Measurements from ENCODE around the gene COL23A1. TPM values are rescaled to one million over a fixed set of nuclear protein-coding genes. Genes with fewer than 3 reads are reported as not detected.

The COL23A1 gene
- total RNA-seq, 1 experiment from 2014 or later: 15.0 TPM

GRCh38 chr5:178577944-178578343, 12.2 kb downstream of the COL23A1 start:
- ChIA-PET POLR2A (no interaction called here), CTCF (interaction anchor here (1.1 to 1.8 kb wide), 4 partner anchors 12 to 294 kb away, joined by 3 to 11 read pairs (median 6); partner anchors contain the start of gene COL23A1)
- Mint-ChIP-seq H3K27me3 (ENCODE audit: low read depth) (peaks cover 21% of the 10 kb centered on the region), H3K4me3 (no peak overlapping the region), H3K4me1 (peaks cover 23% of the 10 kb centered on the region), H3K36me3 (peaks cover 5% of the 10 kb centered on the region), H3K9me3 (peaks cover 2% of the 10 kb centered on the region), H3K27ac (no peak overlapping the region)
- TF ChIP-seq, protein P1, sequence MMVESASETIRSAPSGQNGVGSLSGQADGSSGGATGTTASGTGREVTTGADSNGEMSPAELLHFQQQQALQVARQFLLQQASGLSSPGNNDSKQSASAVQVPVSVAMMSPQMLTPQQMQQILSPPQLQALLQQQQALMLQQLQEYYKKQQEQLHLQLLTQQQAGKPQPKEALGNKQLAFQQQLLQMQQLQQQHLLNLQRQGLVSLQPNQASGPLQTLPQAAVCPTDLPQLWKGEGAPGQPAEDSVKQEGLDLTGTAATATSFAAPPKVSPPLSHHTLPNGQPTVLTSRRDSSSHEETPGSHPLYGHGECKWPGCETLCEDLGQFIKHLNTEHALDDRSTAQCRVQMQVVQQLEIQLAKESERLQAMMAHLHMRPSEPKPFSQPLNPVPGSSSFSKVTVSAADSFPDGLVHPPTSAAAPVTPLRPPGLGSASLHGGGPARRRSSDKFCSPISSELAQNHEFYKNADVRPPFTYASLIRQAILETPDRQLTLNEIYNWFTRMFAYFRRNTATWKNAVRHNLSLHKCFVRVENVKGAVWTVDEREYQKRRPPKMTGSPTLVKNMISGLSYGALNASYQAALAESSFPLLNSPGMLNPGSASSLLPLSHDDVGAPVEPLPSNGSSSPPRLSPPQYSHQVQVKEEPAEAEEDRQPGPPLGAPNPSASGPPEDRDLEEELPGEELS (CRISPR knock-in tag; IDR thresholded peaks at IDR 0.05): 0 out of 2 replicates have a peak, but pooled peaks have one; percentile 61
- no peak for TF ChIP-seq MYBL2 (CRISPR knock-in tag; IDR thresholded peaks at IDR 0.05)
- TF ChIP-seq SP1 (CRISPR knock-in tag; conservative IDR thresholded peaks at IDR 0.05): no peak
- DNase-seq (ENCODE audit: low spot score) (no peak), ATAC-seq (no peak)

- Mint-ChIP-seq H3K4me3 (peak overlapping the region; percentile 87), H3K9me3 (peaks cover 8% of the 10 kb centered on the region), H3K27me3 (ENCODE audit: low read depth) (peaks cover 21% of the 10 kb centered on the region), H3K36me3 (peaks cover 11% of the 10 kb centered on the region), H3K4me1 (peaks cover 18% of the 10 kb centered on the region), H3K27ac (no peak overlapping the region)
- no peak for TF ChIP-seq IRF1 (CRISPR knock-in tag; IDR thresholded peaks at IDR 0.05)
- TF ChIP-seq JUN (CRISPR knock-in tag; IDR thresholded peaks at IDR 0.05): no peak
- TF ChIP-seq, protein P2, sequence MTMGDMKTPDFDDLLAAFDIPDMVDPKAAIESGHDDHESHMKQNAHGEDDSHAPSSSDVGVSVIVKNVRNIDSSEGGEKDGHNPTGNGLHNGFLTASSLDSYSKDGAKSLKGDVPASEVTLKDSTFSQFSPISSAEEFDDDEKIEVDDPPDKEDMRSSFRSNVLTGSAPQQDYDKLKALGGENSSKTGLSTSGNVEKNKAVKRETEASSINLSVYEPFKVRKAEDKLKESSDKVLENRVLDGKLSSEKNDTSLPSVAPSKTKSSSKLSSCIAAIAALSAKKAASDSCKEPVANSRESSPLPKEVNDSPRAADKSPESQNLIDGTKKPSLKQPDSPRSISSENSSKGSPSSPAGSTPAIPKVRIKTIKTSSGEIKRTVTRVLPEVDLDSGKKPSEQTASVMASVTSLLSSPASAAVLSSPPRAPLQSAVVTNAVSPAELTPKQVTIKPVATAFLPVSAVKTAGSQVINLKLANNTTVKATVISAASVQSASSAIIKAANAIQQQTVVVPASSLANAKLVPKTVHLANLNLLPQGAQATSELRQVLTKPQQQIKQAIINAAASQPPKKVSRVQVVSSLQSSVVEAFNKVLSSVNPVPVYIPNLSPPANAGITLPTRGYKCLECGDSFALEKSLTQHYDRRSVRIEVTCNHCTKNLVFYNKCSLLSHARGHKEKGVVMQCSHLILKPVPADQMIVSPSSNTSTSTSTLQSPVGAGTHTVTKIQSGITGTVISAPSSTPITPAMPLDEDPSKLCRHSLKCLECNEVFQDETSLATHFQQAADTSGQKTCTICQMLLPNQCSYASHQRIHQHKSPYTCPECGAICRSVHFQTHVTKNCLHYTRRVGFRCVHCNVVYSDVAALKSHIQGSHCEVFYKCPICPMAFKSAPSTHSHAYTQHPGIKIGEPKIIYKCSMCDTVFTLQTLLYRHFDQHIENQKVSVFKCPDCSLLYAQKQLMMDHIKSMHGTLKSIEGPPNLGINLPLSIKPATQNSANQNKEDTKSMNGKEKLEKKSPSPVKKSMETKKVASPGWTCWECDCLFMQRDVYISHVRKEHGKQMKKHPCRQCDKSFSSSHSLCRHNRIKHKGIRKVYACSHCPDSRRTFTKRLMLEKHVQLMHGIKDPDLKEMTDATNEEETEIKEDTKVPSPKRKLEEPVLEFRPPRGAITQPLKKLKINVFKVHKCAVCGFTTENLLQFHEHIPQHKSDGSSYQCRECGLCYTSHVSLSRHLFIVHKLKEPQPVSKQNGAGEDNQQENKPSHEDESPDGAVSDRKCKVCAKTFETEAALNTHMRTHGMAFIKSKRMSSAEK (CRISPR knock-in tag; IDR thresholded peaks at IDR 0.05; ENCODE audit: borderline replicate concordance): no peak
- TF ChIP-seq, protein P3, sequence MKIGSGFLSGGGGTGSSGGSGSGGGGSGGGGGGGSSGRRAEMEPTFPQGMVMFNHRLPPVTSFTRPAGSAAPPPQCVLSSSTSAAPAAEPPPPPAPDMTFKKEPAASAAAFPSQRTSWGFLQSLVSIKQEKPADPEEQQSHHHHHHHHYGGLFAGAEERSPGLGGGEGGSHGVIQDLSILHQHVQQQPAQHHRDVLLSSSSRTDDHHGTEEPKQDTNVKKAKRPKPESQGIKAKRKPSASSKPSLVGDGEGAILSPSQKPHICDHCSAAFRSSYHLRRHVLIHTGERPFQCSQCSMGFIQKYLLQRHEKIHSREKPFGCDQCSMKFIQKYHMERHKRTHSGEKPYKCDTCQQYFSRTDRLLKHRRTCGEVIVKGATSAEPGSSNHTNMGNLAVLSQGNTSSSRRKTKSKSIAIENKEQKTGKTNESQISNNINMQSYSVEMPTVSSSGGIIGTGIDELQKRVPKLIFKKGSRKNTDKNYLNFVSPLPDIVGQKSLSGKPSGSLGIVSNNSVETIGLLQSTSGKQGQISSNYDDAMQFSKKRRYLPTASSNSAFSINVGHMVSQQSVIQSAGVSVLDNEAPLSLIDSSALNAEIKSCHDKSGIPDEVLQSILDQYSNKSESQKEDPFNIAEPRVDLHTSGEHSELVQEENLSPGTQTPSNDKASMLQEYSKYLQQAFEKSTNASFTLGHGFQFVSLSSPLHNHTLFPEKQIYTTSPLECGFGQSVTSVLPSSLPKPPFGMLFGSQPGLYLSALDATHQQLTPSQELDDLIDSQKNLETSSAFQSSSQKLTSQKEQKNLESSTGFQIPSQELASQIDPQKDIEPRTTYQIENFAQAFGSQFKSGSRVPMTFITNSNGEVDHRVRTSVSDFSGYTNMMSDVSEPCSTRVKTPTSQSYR (CRISPR knock-in tag; IDR thresholded peaks at IDR 0.05): 0 out of 2 replicates have a peak, but pooled peaks have one; percentile 47
- TF ChIP-seq GRHL2 (CRISPR knock-in tag; IDR thresholded peaks at IDR 0.05; ENCODE audit: insufficient replicate concordance, severe bottlenecking): no peak
- TF ChIP-seq ZNF263 (CRISPR knock-in tag; IDR thresholded peaks at IDR 0.05; ENCODE audit: low read depth): no peak
- TF ChIP-seq, protein P4, sequence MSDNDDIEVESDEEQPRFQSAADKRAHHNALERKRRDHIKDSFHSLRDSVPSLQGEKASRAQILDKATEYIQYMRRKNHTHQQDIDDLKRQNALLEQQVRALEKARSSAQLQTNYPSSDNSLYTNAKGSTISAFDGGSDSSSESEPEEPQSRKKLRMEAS (CRISPR knock-in tag; IDR thresholded peaks at IDR 0.05): peak; percentile 65
- TF ChIP-seq, protein P5, sequence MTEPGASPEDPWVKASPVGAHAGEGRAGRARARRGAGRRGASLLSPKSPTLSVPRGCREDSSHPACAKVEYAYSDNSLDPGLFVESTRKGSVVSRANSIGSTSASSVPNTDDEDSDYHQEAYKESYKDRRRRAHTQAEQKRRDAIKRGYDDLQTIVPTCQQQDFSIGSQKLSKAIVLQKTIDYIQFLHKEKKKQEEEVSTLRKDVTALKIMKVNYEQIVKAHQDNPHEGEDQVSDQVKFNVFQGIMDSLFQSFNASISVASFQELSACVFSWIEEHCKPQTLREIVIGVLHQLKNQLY (CRISPR knock-in tag; IDR thresholded peaks at IDR 0.05): no peak
- no peak for TF ChIP-seq NR1H2 (CRISPR knock-in tag; IDR thresholded peaks at IDR 0.05)
- CTCF ChIA-PET: interaction anchor here (1.1 to 1.8 kb wide), 4 partner anchors 13 to 294 kb away, joined by 3 to 11 read pairs (median 6); partner anchors contain the start of gene COL23A1
- POLR2A ChIA-PET: no interaction called here
- ATAC-seq (peak; percentile 83), DNase-seq (ENCODE audit: low spot score) (peak; percentile 71)
These were observed 12.8 kb downstream of the COL23A1 start for GRCh38 chr5:178577376-178577839.
